ENCODE measurements around the gene COA3. TPM values are rescaled to one million over a fixed set of nuclear protein-coding genes. Genes with fewer than 3 reads are reported as not detected.

COA3 gene
- total RNA-seq, 4 donors from 2014 or later = 128 to 400 (median 171) TPM

- H3K27me3 ChIP-seq = peaks cover 23% of the 10 kb centered on the region
- H3K9me3 ChIP-seq = no peaks in the 10 kb centered on the region
- 67 to 72% methylated on average over 3 to 7 of the region's 7 CpGs for WGBS, 2 donors (ENCODE audit: low coverage in 1 of 2)
- H3K4me1 ChIP-seq = peaks cover 5 to 17% (median 13%) of the 10 kb centered on the region in 4 donors
- no peak overlapping the region for H3K4me3 ChIP-seq
- TF ChIP-seq POLR2AphosphoS5 (IDR thresholded peaks at IDR 0.05) (no peak), CTCF (IDR thresholded peaks at IDR 0.05) (no peak), POLR2A (IDR thresholded peaks at IDR 0.05) (no peak), EP300 (IDR thresholded peaks at IDR 0.05; ENCODE audit: low read depth) (no peak)
- in situ Hi-C loops (cut with MboI; ENCODE audit: low pct_ligation_motif_present in 1 of 4, low pct_unique_long_range_greater_than_20kb in 1 of 4, low sequenced_read_pairs in 3 of 4) = loop anchor here (10.0 to 25.0 kb wide), 4 partner anchors 79 to 466 kb away; no protein-coding TSS in a partner anchor
- no peak for DNase-seq
- intact Hi-C loops (cut with DNase I; ENCODE audit: low total_unique reads) = no loop called here
- H3K36me3 ChIP-seq = peaks cover 0 to 5% (median 2%) of the 10 kb centered on the region in 4 donors
- H3K27ac ChIP-seq = no peak overlapping the region
Observed at GRCh38 chr17:42845918-42846593, 47.6 kb upstream of the COA3 start.

- Histone ChIP-seq H3K27me3 (peaks cover 18% of the 10 kb centered on the region), H3K9me3 (no peaks in the 10 kb centered on the region), H3K4me3 (no peak overlapping the region), H3K4me1 (peaks cover 5 to 15% (median 12%) of the 10 kb centered on the region in 4 donors), H3K36me3 (peaks cover 0 to 7% (median 3%) of the 10 kb centered on the region in 4 donors), H3K27ac (no peak overlapping the region)
- TF ChIP-seq POLR2A (IDR thresholded peaks at IDR 0.05) (no peak), EP300 (IDR thresholded peaks at IDR 0.05; ENCODE audit: low read depth) (no peak), POLR2AphosphoS5 (IDR thresholded peaks at IDR 0.05) (no peak), CTCF (IDR thresholded peaks at IDR 0.05) (no peak)
- in situ Hi-C loops (cut with MboI; ENCODE audit: low pct_ligation_motif_present in 1 of 4, low pct_unique_long_range_greater_than_20kb in 1 of 4, low sequenced_read_pairs in 3 of 4) (loop anchor here (10.0 to 25.0 kb wide), 4 partner anchors 79 to 467 kb away; no protein-coding TSS in a partner anchor), intact Hi-C loops (cut with DNase I; ENCODE audit: low total_unique reads) (no loop called here)
- DNase-seq = no peak
- WGBS, 2 donors (ENCODE audit: low coverage in 1 of 2) = 94% methylated on average over 12 of the region's 12 CpGs; no CpG with 5 or more reads in 1 of the 2 donors
Observed at GRCh38 chr17:42845556-42845917, 47.0 kb upstream of the COA3 start.

- Histone ChIP-seq H3K9me3 (no peaks in the 10 kb centered on the region), H3K4me1 (peaks cover 5 to 9% (median 7%) of the 10 kb centered on the region in 4 donors), H3K4me3 (no peak overlapping the region), H3K27ac (no peak overlapping the region), H3K36me3 (peaks cover 0 to 13% (median 6%) of the 10 kb centered on the region in 4 donors), H3K27me3 (peaks cover 14% of the 10 kb centered on the region)
- intact Hi-C loops (cut with DNase I; ENCODE audit: low total_unique reads) = loop anchor here (5.0 kb wide), 1 partner anchor 92 kb away; no protein-coding TSS in a partner anchor
- 91% methylated on average over 22 of the region's 24 CpGs; no CpG with 5 or more reads in 1 of the 2 donors for WGBS, 2 donors (ENCODE audit: low coverage in 1 of 2)
- no peak for DNase-seq
- in situ Hi-C loops (cut with MboI; ENCODE audit: low pct_ligation_motif_present in 1 of 4, low pct_unique_long_range_greater_than_20kb in 1 of 4, low sequenced_read_pairs in 3 of 4) = loop anchor here (10.0 to 25.0 kb wide), 4 partner anchors 80 to 467 kb away; no protein-coding TSS in a partner anchor
- TF ChIP-seq POLR2AphosphoS5 (IDR thresholded peaks at IDR 0.05) (no peak), EP300 (IDR thresholded peaks at IDR 0.05; ENCODE audit: low read depth) (no peak), CTCF (IDR thresholded peaks at IDR 0.05) (no peak), POLR2A (IDR thresholded peaks at IDR 0.05) (no peak)
Observed at GRCh38 chr17:42844761-42845555, 46.5 kb upstream of the COA3 start.

- Histone ChIP-seq H3K9me3 (no peaks in the 10 kb centered on the region), H3K4me3 (no peak within 1 kb of the TSS), H3K27ac (peak within 1 kb of the TSS in 1 of 4 donors; percentile 46), H3K4me1 (peaks cover 0 to 4% (median 1%) of the 10 kb centered on the region in 4 donors), H3K36me3 (peaks cover 0 to 19% (median 10%) of the 10 kb centered on the region in 4 donors), H3K27me3 (peaks cover 10% of the 10 kb centered on the region)
- intact Hi-C loops (cut with DNase I; ENCODE audit: low total_unique reads) = loop anchor here (5.0 kb wide), 1 partner anchor 93 kb away; no protein-coding TSS in a partner anchor
- DNase-seq = no peak
- TF ChIP-seq POLR2A (IDR thresholded peaks at IDR 0.05) (no peak), EP300 (IDR thresholded peaks at IDR 0.05; ENCODE audit: low read depth) (no peak), CTCF (IDR thresholded peaks at IDR 0.05) (no peak), POLR2AphosphoS5 (IDR thresholded peaks at IDR 0.05) (no peak)
- in situ Hi-C loops (cut with MboI; ENCODE audit: low pct_ligation_motif_present in 1 of 4, low pct_unique_long_range_greater_than_20kb in 1 of 4, low sequenced_read_pairs in 3 of 4) = loop anchor here (10.0 to 25.0 kb wide), 4 partner anchors 81 to 468 kb away; no protein-coding TSS in a partner anchor
- WGBS, 2 donors (ENCODE audit: low coverage in 1 of 2) = 88 to 100% methylated on average over 2 to 4 of the region's 4 CpGs
Observed at GRCh38 chr17:42844271-42844670, 45.8 kb upstream of the COA3 start, which contains the start of gene AOC2. Gene AOC2 (plus strand): TSS chr17:42844580. CDS start chr17:42844627, 47 bp downstream.
